ENCODE data around the gene ARAP1. TPM values are rescaled to one million over a fixed set of nuclear protein-coding genes. Genes with fewer than 3 reads are reported as not detected.
A peak's percentile ranks its signal among the peaks of the same experiment; 100 is the strongest.

Gene ARAP1
- total and polyA plus RNA-seq, 10 donors: 76.7 to 365 (median 270) TPM

GRCh38 chr11:72686639-72687220, 65.5 kb downstream of the ARAP1 start:
- intact Hi-C loops (cut with DNase I; ENCODE audit: low total_unique reads): no loop called here
- peak overlapping the region in 6 of 8 donors; percentile 12 to 62 (median 30) for H3K27ac ChIP-seq
- no peaks in the 10 kb centered on the region for H3K27me3 ChIP-seq (replicated peaks in 1 of 7)
- TF ChIP-seq CTCF (IDR thresholded peaks at IDR 0.05 in 8 of 11, conservative IDR thresholded peaks at IDR 0.05 in 3 of 11): no peak
- TF ChIP-seq POLR2AphosphoS5 (IDR thresholded peaks at IDR 0.05): peak in 2 of 3 donors; percentile 26 to 65
- no peaks in the 10 kb centered on the region for H3K9me3 ChIP-seq
- DNase-seq: no peak
- H3K4me3 ChIP-seq: no peak overlapping the region
- peaks cover 0 to 84% (median 39%) of the 10 kb centered on the region in 6 donors for H3K4me1 ChIP-seq
- 66 to 83% (median 81%) methylated on average over 7 to 8 of the region's 8 CpGs for WGBS, 5 donors
- H3K36me3 ChIP-seq: peaks cover 0 to 94% (median 82%) of the 10 kb centered on the region in 6 donors

DNA sequence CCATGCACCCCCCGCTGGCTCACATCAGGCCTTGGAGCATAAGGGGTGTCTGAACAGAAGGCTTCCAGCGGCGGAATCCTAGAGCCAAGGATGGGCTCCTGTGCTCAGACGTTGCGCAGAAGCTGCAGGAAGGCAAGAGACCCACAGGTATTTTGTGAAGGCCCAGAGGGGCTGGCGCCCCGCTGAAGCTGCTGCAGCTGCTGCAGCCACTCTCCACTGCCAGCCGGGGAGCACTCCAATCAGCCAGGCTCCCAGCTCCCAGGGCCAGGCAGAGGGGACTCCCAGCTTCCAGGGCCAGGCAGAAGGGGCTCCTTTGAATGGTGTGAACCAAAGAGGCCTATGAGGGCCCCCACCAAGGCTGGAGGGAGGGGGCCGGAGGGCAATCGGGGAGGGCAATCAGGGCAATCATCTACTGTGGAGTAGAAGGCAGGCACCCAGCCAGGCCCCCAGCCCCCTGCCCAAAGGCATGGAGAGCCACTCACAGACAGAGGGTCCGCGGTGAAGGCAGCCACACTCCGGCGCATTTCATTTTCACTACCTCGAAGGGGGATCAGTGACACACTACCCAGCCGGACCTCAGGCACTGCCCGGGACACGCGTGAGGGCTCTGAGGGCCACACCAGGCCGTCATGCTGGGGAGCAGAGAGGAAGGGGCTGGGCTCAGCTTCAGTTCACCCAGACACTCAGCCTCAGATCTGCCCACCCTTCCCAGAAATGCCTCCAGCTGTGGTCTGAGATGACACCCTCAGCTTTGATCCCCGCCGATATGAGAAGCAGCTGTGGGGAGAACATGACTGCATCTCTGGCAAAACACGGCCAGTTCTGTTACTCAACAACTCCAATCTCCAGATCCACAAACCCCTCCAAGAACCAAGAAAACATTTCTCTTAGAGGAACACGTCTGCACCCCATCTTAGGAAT, 66.4 kb downstream of the ARAP1 start:
- peak overlapping the region in 6 of 8 donors; percentile 16 to 63 (median 44) for H3K27ac ChIP-seq
- no peak for DNase-seq

DNA sequence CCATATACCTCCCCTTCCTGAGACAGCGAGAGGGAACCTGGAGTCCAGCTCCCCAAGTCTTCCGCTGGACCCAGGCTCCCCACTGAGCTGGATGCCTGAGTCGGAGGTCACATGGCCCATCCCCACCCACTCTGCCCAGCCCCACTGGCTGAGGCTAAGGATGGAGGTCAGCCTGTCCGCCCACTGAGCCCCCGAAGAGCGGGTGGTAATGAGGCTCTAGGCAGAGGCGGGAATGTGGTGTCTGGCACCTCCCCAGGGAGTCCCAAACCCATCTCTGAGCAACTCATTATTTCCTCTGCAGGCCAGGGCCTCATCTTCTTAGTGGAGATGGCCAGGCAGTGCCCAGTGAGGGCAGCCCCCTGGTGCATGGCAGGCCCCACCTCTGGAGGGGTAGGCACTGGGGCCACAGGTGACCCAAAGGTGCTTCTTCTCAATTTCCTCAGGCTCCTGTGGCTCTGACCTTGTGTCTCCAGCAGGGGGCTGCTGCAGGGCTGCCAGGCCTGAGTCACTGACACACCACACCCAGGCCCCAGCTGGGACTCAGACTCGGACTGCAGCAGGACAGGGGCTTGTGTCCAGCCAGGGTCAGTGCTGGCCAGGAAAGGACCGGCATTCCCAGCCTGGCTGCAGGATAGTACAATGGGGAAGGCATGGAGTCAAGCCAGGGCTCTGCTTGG, 67.8 kb downstream of the ARAP1 start:
- 51 to 82% (median 69%) methylated on average over 3 to 9 of the region's 9 CpGs for WGBS, 5 donors
- intact Hi-C loops (cut with DNase I; ENCODE audit: low total_unique reads): loop anchor here (5.0 kb wide), 1 partner anchor 212 kb away; no protein-coding TSS in a partner anchor
- peak; percentile 85 for DNase-seq
- Histone ChIP-seq H3K27ac (peak overlapping the region in 4 of 8 donors; percentile 11 to 63 (median 50)), H3K4me1 (peaks cover 0 to 87% (median 36%) of the 10 kb centered on the region in 6 donors), H3K27me3 (replicated peaks in 1 of 7) (peaks cover 0 to 8% (median 0%) of the 10 kb centered on the region in 7 donors), H3K4me3 (no peak overlapping the region), H3K36me3 (peaks cover 0 to 70% (median 58%) of the 10 kb centered on the region in 6 donors), H3K9me3 (no peaks in the 10 kb centered on the region)
- TF ChIP-seq CTCF (IDR thresholded peaks at IDR 0.05 in 8 of 11, conservative IDR thresholded peaks at IDR 0.05 in 3 of 11): peak in 9 of 11 experiments; percentile 21 to 64 (median 46)
- TF ChIP-seq POLR2AphosphoS5 (IDR thresholded peaks at IDR 0.05): peak in 2 of 3 donors; percentile 1 to 57
- TF ChIP-seq POLR2A (IDR thresholded peaks at IDR 0.05): no peak

More for the DNA sequence above, 66.4 kb downstream of the ARAP1 start:
- Histone ChIP-seq H3K36me3 (peaks cover 0 to 85% (median 72%) of the 10 kb centered on the region in 6 donors), H3K9me3 (no peaks in the 10 kb centered on the region), H3K4me1 (peaks cover 0 to 94% (median 40%) of the 10 kb centered on the region in 6 donors), H3K27me3 (replicated peaks in 1 of 7) (no peaks in the 10 kb centered on the region), H3K4me3 (no peak overlapping the region)
- intact Hi-C loops (cut with DNase I; ENCODE audit: low total_unique reads): no loop called here
- WGBS, 5 donors: 76 to 83% (median 82%) methylated on average over 15 to 24 of the region's 24 CpGs
- TF ChIP-seq CTCF (IDR thresholded peaks at IDR 0.05 in 8 of 11, conservative IDR thresholded peaks at IDR 0.05 in 3 of 11) (no peak), POLR2A (IDR thresholded peaks at IDR 0.05) (no peak), POLR2AphosphoS5 (IDR thresholded peaks at IDR 0.05) (peak in 2 of 3 donors; percentile 6 to 17)

All from spleen (tissue), 11 donors.